ENCODE data around the gene AGBL3.

The AGBL3 gene

DNA sequence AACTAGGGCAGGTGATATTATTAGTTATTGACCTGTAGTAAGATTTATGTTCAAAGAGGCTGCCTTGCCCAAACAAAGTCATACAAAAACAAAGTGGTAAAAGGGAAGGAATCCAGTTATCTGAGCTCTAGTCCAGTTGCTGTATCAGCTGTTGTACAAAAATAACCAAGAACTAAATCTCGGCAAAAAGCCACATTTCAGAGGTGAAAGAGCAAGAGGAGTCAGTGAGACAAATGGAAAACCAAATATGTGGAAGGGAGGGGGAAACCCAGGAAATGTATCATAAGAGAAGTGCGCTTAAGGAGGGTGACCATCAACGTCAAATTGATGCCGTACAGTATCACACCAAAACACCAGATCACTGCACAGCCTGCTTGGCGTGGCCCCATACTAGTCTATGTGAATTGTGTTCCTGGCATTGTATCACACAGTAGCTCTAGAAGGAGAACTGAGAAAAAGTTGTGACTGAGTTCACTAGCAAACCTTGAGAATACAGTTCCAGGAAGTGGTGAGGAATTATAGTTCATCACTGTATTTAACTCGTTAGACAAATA, 6.4 kb downstream of the AGBL3 start:
- DNase-seq (ENCODE audit: low spot score) = peak; percentile 64
- TF ChIP-seq, protein P1, sequence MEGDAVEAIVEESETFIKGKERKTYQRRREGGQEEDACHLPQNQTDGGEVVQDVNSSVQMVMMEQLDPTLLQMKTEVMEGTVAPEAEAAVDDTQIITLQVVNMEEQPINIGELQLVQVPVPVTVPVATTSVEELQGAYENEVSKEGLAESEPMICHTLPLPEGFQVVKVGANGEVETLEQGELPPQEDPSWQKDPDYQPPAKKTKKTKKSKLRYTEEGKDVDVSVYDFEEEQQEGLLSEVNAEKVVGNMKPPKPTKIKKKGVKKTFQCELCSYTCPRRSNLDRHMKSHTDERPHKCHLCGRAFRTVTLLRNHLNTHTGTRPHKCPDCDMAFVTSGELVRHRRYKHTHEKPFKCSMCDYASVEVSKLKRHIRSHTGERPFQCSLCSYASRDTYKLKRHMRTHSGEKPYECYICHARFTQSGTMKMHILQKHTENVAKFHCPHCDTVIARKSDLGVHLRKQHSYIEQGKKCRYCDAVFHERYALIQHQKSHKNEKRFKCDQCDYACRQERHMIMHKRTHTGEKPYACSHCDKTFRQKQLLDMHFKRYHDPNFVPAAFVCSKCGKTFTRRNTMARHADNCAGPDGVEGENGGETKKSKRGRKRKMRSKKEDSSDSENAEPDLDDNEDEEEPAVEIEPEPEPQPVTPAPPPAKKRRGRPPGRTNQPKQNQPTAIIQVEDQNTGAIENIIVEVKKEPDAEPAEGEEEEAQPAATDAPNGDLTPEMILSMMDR (IDR thresholded peaks at IDR 0.05; ENCODE audit: extremely low read depth, missing control alignments) = no peak

DNA sequence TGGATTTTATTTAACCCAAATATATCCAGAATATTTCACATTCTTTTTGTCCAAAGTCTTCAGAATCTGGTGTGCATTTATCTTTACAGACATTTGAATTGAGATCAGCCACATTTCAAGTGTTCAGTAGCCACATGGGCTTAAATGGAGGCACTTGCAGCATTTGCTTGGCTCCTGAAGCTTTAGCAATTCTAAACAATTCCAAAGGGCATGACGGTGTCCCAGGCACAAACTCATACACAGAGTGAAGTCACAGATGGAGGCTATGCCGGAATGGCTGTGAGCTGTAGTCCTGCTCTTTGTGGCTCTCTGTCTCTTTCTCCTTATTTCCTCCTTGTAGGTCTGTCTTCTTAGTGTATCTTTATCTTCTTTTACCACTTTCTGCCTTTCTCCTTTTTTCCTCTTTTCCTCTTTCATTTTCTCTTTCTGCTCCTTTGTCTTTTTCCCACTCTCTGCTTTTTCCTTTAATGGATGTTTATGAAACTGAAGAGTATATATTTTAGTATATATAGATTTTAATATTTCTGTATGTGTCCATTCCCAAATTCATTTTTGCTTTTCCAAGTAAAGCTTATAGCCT, 7.7 kb downstream of the AGBL3 start:
- TF ChIP-seq, protein P1 (IDR thresholded peaks at IDR 0.05; ENCODE audit: extremely low read depth, missing control alignments) = no peak
- DNase-seq (ENCODE audit: low spot score) = no peak

DNA sequence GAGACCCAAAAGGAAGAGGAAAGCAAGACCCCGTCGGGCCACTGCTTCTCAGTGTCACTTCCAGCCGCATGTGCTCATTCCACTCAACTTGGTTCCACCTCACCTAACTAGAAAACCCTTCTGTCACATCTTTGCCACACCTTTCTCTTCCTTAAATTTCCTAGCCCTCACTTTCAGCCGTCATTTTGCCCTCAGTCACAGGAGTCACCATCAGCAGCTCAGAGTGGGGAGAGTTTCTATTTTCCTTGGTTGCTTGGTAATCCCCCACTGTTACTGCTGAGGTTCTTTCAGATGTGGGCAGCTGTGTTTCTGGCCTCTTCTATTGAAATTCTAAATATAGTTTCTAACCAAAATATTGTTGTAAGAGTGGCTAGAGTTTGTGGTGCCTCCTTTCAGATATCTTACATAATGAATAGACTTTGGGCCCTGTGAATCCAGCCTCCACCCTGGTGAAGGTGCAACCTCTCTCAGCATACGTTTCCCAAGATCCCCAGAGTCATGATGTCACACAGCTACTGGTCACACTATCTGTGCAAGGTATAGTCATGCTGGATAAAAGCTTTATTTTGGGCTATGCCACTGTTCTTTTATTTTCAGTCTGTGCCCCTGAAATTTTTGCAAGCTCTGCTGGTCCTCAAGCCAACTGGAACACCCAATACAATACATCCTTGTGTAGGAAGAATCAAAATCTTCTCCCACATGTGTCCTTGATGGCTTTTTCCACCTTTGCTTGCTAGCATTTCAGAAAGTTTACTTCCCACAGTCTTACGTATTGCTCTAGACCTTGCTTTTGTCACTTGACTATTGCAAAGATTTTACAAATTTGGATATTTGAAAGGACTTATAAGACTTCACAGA, 9.2 kb downstream of the AGBL3 start:
- TF ChIP-seq, protein P1 (IDR thresholded peaks at IDR 0.05; ENCODE audit: extremely low read depth, missing control alignments) = no peak
- DNase-seq (ENCODE audit: low spot score) = peak; percentile 38

DNA sequence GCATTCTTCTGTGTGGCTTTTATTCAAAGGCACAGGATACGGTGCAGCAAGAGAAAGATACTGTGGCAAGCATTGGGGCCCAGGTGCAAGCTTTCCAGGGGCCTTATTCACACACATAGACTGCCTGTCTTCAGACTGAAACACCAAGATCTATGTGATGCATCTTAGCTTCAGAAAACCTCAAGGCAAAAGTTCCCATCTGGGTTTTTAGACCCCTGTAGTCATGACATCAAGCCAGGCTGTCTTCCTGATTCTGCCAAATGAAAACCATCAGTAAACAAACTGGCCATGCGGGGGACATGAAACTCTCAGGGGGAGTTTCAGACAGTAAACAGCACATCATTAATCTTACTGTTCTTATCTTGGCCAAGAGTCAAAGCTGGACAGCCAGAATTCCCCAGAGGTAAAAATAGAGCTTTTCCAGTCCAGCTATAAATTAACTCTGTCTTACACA, 9.8 kb downstream of the AGBL3 start:
- TF ChIP-seq, protein P1 (IDR thresholded peaks at IDR 0.05; ENCODE audit: extremely low read depth, missing control alignments) = no peak
- DNase-seq (ENCODE audit: low spot score) = peak; percentile 57

DNA sequence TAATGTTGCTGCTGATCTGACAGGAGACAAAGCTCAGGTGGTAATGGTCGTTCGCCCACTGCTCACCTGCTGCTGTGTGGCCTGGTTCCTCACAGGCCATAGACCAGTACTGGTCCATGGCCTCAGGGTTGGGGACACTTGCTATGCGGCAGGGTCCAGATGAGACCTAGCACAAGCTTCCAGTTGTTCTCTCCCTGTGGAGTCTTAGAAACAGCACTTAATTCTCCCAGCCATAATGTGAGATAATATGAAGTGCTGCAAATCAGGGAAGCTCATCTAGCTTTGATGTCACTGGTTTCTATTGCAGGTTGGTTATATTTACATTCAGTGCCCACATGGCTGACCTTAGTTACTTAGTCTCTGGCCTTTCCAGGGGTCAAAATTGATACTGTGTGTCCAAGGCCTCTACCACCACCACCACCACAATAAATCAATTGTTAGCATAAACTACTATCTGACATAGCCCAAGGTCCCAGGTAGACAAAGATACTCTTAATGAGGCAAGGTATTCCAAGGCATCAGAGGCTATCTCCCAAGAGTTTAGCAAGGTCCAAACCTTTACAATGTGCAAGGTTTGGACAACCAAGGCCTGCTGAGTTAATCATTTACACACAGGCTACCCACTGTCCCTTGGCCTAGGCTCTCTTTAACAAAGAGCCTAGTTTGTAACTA, 11.0 kb downstream of the AGBL3 start:
- DNase-seq (ENCODE audit: low spot score) = no peak
- TF ChIP-seq, protein P1 (IDR thresholded peaks at IDR 0.05; ENCODE audit: extremely low read depth, missing control alignments) = no peak

DNA sequence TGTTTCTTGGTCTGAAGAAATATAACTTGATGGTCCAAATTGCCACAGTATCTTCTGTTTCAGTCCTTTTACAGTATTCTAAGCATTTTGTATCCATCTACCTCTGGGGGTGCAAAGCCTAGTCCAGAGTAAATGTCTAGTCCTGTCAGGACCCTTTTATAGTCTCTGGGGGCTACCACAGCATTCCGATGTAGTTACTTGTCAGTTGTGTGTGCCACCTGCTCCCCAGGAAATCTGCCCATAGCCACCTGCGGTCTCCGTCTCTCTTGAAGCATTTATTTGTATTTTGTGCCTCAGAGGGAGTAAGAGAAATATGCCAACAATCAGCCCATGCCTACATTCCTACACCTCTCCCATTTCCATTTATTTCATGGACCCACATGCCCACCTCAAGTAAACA, 12.8 kb downstream of the AGBL3 start:
- DNase-seq (ENCODE audit: low spot score) = no peak
- TF ChIP-seq, protein P1 (IDR thresholded peaks at IDR 0.05; ENCODE audit: extremely low read depth, missing control alignments) = no peak

Measured in GM20000 (cell line).